IPS-18a (cell line): ENCODE measurements around the gene GABBR2.

Experiments used
- H3K27ac ChIP-seq: one replicate; pipeline ENCODE4 v1.5.1; 2013; ENCODE audit warnings: low read length
- H3K27me3 ChIP-seq: one replicate; pipeline ENCODE4 v1.6.1; 2013; ENCODE audit warnings: mild to moderate bottlenecking, low read length; ENCODE audit not compliant: control insufficient read depth, insufficient read depth
- H3K36me3 ChIP-seq: one replicate; pipeline ENCODE4 v1.6.1; 2013; ENCODE audit warnings: low read depth, low read length; ENCODE audit not compliant: control insufficient read depth
- H3K4me1 ChIP-seq: one replicate; pipeline ENCODE4 v1.6.1; 2013; ENCODE audit warnings: low read depth, low read length; ENCODE audit not compliant: control insufficient read depth
- H3K4me3 ChIP-seq: one replicate; pipeline ENCODE4 v1.5.1; 2013; ENCODE audit warnings: low read length
- H3K9ac ChIP-seq: one replicate; pipeline ENCODE4 v1.6.1; 2013; ENCODE audit warnings: mild to moderate bottlenecking, low read length, moderate library complexity
- H3K9me3 ChIP-seq: one replicate; pipeline ENCODE4 v1.6.1; 2013; ENCODE audit warnings: low read depth, low read length; ENCODE audit not compliant: control insufficient read depth

GABBR2 gene

GRCh38 chr9:98614941-98615340 is 93.8 kb downstream of the GABBR2 start:
- H3K9me3 ChIP-seq = no peaks in the 10 kb centered on the region
- no peak overlapping the region for H3K4me3 ChIP-seq
- H3K4me1 ChIP-seq = peaks cover 3% of the 10 kb centered on the region
- no peak overlapping the region for H3K9ac ChIP-seq
- no peaks in the 10 kb centered on the region for H3K36me3 ChIP-seq
- no peaks in the 10 kb centered on the region for H3K27me3 ChIP-seq
- H3K27ac ChIP-seq = no peak overlapping the region

GRCh38 chr9:98612061-98612752 is 96.5 kb downstream of the GABBR2 start:
- Histone ChIP-seq H3K36me3 (no peaks in the 10 kb centered on the region), H3K27ac (no peak overlapping the region), H3K9me3 (no peaks in the 10 kb centered on the region), H3K9ac (no peak overlapping the region), H3K4me1 (peaks cover 3% of the 10 kb centered on the region), H3K27me3 (no peaks in the 10 kb centered on the region), H3K4me3 (no peak overlapping the region)

- Histone ChIP-seq H3K27ac (no peak overlapping the region), H3K4me3 (no peak overlapping the region), H3K4me1 (peaks cover 3% of the 10 kb centered on the region), H3K27me3 (no peaks in the 10 kb centered on the region), H3K9ac (no peak overlapping the region), H3K9me3 (no peaks in the 10 kb centered on the region), H3K36me3 (no peaks in the 10 kb centered on the region)
These were observed 97.4 kb downstream of the GABBR2 start for GRCh38 chr9:98611319-98611718.

GRCh38 chr9:98610711-98611110 is 98.0 kb downstream of the GABBR2 start:
- no peaks in the 10 kb centered on the region for H3K9me3 ChIP-seq
- H3K4me3 ChIP-seq = no peak overlapping the region
- peaks cover 3% of the 10 kb centered on the region for H3K4me1 ChIP-seq
- no peaks in the 10 kb centered on the region for H3K27me3 ChIP-seq
- no peak overlapping the region for H3K9ac ChIP-seq
- no peaks in the 10 kb centered on the region for H3K36me3 ChIP-seq
- H3K27ac ChIP-seq = no peak overlapping the region

- Histone ChIP-seq H3K9ac (no peak overlapping the region), H3K9me3 (no peaks in the 10 kb centered on the region), H3K27me3 (no peaks in the 10 kb centered on the region), H3K4me3 (no peak overlapping the region), H3K36me3 (no peaks in the 10 kb centered on the region), H3K27ac (no peak overlapping the region), H3K4me1 (peaks cover 3% of the 10 kb centered on the region)
These were observed 98.5 kb downstream of the GABBR2 start for GRCh38 chr9:98610211-98610610.

GRCh38 chr9:98609646-98610045 is 99.1 kb downstream of the GABBR2 start:
- Histone ChIP-seq H3K27ac (no peak overlapping the region), H3K9ac (no peak overlapping the region)

GRCh38 chr9:98607787-98608186 is 100.9 kb downstream of the GABBR2 start:
- Histone ChIP-seq H3K27me3 (no peaks in the 10 kb centered on the region), H3K36me3 (no peaks in the 10 kb centered on the region), H3K9ac (no peak overlapping the region), H3K4me3 (no peak overlapping the region), H3K27ac (no peak overlapping the region), H3K9me3 (no peaks in the 10 kb centered on the region), H3K4me1 (peaks cover 3% of the 10 kb centered on the region)

More at GRCh38 chr9:98609646-98610045, 99.1 kb downstream of the GABBR2 start:
- Histone ChIP-seq H3K9me3 (no peaks in the 10 kb centered on the region), H3K36me3 (no peaks in the 10 kb centered on the region), H3K4me1 (peaks cover 3% of the 10 kb centered on the region), H3K27me3 (no peaks in the 10 kb centered on the region), H3K4me3 (no peak overlapping the region)

- Histone ChIP-seq H3K36me3 (no peaks in the 10 kb centered on the region), H3K4me3 (no peak overlapping the region), H3K27ac (no peak overlapping the region), H3K4me1 (peaks cover 3% of the 10 kb centered on the region), H3K9me3 (no peaks in the 10 kb centered on the region), H3K9ac (no peak overlapping the region), H3K27me3 (no peaks in the 10 kb centered on the region)
These were observed 101.6 kb downstream of the GABBR2 start for GRCh38 chr9:98607152-98607551.

GRCh38 chr9:98606730-98607129 is 102.0 kb downstream of the GABBR2 start:
- Histone ChIP-seq H3K9me3 (no peaks in the 10 kb centered on the region), H3K36me3 (no peaks in the 10 kb centered on the region), H3K4me3 (no peak overlapping the region), H3K4me1 (peaks cover 3% of the 10 kb centered on the region), H3K27ac (no peak overlapping the region), H3K9ac (no peak overlapping the region), H3K27me3 (no peaks in the 10 kb centered on the region)

- Histone ChIP-seq H3K27ac (no peak overlapping the region), H3K9ac (no peak overlapping the region), H3K9me3 (no peaks in the 10 kb centered on the region)
These were observed 103.6 kb downstream of the GABBR2 start for GRCh38 chr9:98605116-98605515.

GRCh38 chr9:98603821-98604383 is 104.8 kb downstream of the GABBR2 start:
- H3K4me3 ChIP-seq = no peak overlapping the region
- no peaks in the 10 kb centered on the region for H3K36me3 ChIP-seq
- H3K9me3 ChIP-seq = no peaks in the 10 kb centered on the region
- no peaks in the 10 kb centered on the region for H3K27me3 ChIP-seq
- no peak overlapping the region for H3K27ac ChIP-seq
- H3K4me1 ChIP-seq = no peaks in the 10 kb centered on the region
- H3K9ac ChIP-seq = no peak overlapping the region

More at GRCh38 chr9:98605116-98605515, 103.6 kb downstream of the GABBR2 start:
- H3K4me3 ChIP-seq = no peak overlapping the region
- H3K27me3 ChIP-seq = no peaks in the 10 kb centered on the region
- no peaks in the 10 kb centered on the region for H3K4me1 ChIP-seq
- no peaks in the 10 kb centered on the region for H3K36me3 ChIP-seq
